Heart left ventricle (tissue), 16 donors: ENCODE measurements around the gene CDK5R1. TPM values are rescaled to one million over a fixed set of nuclear protein-coding genes. Genes with fewer than 3 reads are reported as not detected.

Experiments used
- ATAC-seq, 4 donors: fragments of 200-7000 bp; cut with Tn5 transposase; one replicate each; pipeline ENCODE4 v1.9.1; 2020 to 2022; ENCODE audit warnings: moderate library complexity in 4 of 4, mild to moderate bottlenecking in 3 of 4, moderate number of reproducible peaks in 1 of 4
- DNase-seq, 5 donors: peaks; one replicate each; pipeline ENCODE4 v3.0.0-alpha.2; 2020
- H3K27ac ChIP-seq, 12 donors: fragments of 200-600 bp; sonication (generic) in 4 of 12; one replicate each; pipeline versions ENCODE4 v1.5.0 to v1.8.0; 2016 to 2022; ENCODE audit warnings: mild to moderate bottlenecking in 2 of 12
- H3K27me3 ChIP-seq, 9 donors: fragments of 200-600 bp; sonication (generic) in 2 of 9; one replicate each; pipeline versions ENCODE4 v1.5.1 to v1.8.0; 2016 to 2022; ENCODE audit warnings: mild to moderate bottlenecking in 3 of 9
- H3K36me3 ChIP-seq, 9 donors: fragments of 200-600 bp; sonication (generic) in 2 of 9; one replicate each; pipeline versions ENCODE4 v1.5.0 to v1.8.0; 2018 to 2022; ENCODE audit warnings: mild to moderate bottlenecking in 2 of 9
- H3K4me1 ChIP-seq, 12 donors: fragments of 200-600 bp; sonication (generic) in 4 of 12; one replicate each; pipeline versions ENCODE4 v1.5.0 to v1.8.0; 2016 to 2022; ENCODE audit warnings: mild to moderate bottlenecking in 3 of 12
- H3K4me3 ChIP-seq, 12 donors: fragments of 200-600 bp; sonication (generic) in 4 of 12; one replicate each; pipeline versions ENCODE4 v1.5.0 to v1.8.0; 2017 to 2022; ENCODE audit warnings: mild to moderate bottlenecking in 9 of 12, moderate library complexity in 4 of 12
- H3K9me3 ChIP-seq, 12 donors: fragments of 200-600 bp; sonication (generic) in 4 of 12; one replicate each; pipeline versions ENCODE4 v1.5.0 to v1.8.0; 2016 to 2022; ENCODE audit warnings: mild to moderate bottlenecking in 1 of 12
- POLR2A ChIP-seq, 2 donors: fragments of 450-650 bp; IDR thresholded peaks; one replicate each; pipeline ENCODE4 v1.6.1; 2017; ENCODE audit warnings: antibody characterized with exemption in 2 of 2, mild to moderate bottlenecking in 2 of 2, moderate library complexity in 2 of 2
- whole genome bisulfite sequencing, 4 donors: extraction: QIAGEN DNeasy Blood & Tissue Kit in 2 of 4; methylation state at CpG; one replicate each; pipeline versions ENCODE4 v1.1.5 to v1.1.7; 2013 to 2018; 5-methylcytosine and 5-hydroxymethylcytosine counted together
- intact Hi-C, 10 donors: fragments of 100-400 bp; cut with DNase I; formaldehyde crosslinking; loops; one replicate each; pipeline versions ENCODE4 v1.11.1 to v1.14.2; 2022
- polyA plus RNA-seq, 2 donors: library from polyadenylated mRNA; stranded (reverse); fragments of 200-250 nt; gene quantifications; one replicate each; pipeline ENCODE4 v1.2.3, GENCODE V29; 2013
- total RNA-seq, 9 donors: library from RNA; depleted of rRNA in 2 of 9; stranded (reverse); fragments of >200 nt in 2 of 9; fragmentation: NEBNext Ultra II Directional in 3 of 9; extraction: Animal tissue kit (Norgen Biotek cat#: 25700) in 3 of 9; gene quantifications; one replicate each; pipeline versions ENCODE4 v1.1.0 to v1.2.4, GENCODE V29; 2016 to 2023
- TF ChIP-seq, protein P1 (sequence below), 12 donors: fragments of 200-600 bp; sonication (generic) in 4 of 12; IDR thresholded peaks; one replicate each; pipeline versions ENCODE4 v1.5.0 to v1.8.0; 2018 to 2022; ENCODE audit warnings: antibody characterized with exemption in 12 of 12, mild to moderate bottlenecking in 5 of 12
- donor health status: ischemic (EF 13 %, LVEDD 7.1; RV severe dilation, severe dysfunction).
- donor health status: healthy with polysubstance abuse.
- donor health status: DM: no; HTN: yes; CAD: no.
- donor health status: DM: no; HTN: no; CAD: no.
- donor health status: ischemic (EF 25% LVEDD 6.9; RV normal size, moderate dysfunction).
- donor health status: ischemic (EF 25% LVEDD 5.7; RV mildly dilated, moderate dysfunction).
- donor health status: healthy.
- donor health status: DM: yes; HTN: yes; CAD: no.
- donor health status: ischemic (EF 35%, LVEDD 5.7; RV mildly dilated, moderate dysfunction).
- donor health status: nonischemic (EF 11% LVEDD 7.7; RV severe dilation, severe dysfunction).
- donor health status: DM: yes; HTN: yes; CAD: no.
- donor health status: PGD.
- donor health status: ischemic (EF 29% LVEDD 5.4; RV normal size, mild dysfunction).
- donor health status: nonischemic (EF 23%, LVEDD 6.1; RV moderate dilation, normal function).

Gene CDK5R1
- total and polyA plus RNA-seq, 11 donors, result 0.57 to 2.9 (median 1.5) TPM

- ATAC-seq, result no peak
- peaks cover 0 to 32% (median 18%) of the 10 kb centered on the region in 12 donors for H3K4me1 ChIP-seq
- H3K4me3 ChIP-seq, result peak overlapping the region; percentile 66 to 98 (median 88)
- 8 to 24% (median 13%) methylated on average over 19 to 29 of the region's 29 CpGs for WGBS, 4 donors
- H3K27me3 ChIP-seq, result no peaks in the 10 kb centered on the region
- peak overlapping the region in 2 of 12 donors; percentile 83 to 84 for H3K27ac ChIP-seq
- intact Hi-C loops, result loop anchor here in 1 of 10 donors (10.0 kb wide), 1 partner anchor 59 kb away; no protein-coding TSS in a partner anchor
- DNase-seq, result no peak
- TF ChIP-seq, protein P1, sequence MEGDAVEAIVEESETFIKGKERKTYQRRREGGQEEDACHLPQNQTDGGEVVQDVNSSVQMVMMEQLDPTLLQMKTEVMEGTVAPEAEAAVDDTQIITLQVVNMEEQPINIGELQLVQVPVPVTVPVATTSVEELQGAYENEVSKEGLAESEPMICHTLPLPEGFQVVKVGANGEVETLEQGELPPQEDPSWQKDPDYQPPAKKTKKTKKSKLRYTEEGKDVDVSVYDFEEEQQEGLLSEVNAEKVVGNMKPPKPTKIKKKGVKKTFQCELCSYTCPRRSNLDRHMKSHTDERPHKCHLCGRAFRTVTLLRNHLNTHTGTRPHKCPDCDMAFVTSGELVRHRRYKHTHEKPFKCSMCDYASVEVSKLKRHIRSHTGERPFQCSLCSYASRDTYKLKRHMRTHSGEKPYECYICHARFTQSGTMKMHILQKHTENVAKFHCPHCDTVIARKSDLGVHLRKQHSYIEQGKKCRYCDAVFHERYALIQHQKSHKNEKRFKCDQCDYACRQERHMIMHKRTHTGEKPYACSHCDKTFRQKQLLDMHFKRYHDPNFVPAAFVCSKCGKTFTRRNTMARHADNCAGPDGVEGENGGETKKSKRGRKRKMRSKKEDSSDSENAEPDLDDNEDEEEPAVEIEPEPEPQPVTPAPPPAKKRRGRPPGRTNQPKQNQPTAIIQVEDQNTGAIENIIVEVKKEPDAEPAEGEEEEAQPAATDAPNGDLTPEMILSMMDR (IDR thresholded peaks at IDR 0.05), result no peak
- no peak for TF ChIP-seq POLR2A (IDR thresholded peaks at IDR 0.05)
- H3K9me3 ChIP-seq, result no peaks in the 10 kb centered on the region
- peaks cover 0 to 23% (median 21%) of the 10 kb centered on the region in 9 donors for H3K36me3 ChIP-seq
These were observed 42.9 kb upstream of the CDK5R1 start for GRCh38 chr17:32443827-32444300.

DNA sequence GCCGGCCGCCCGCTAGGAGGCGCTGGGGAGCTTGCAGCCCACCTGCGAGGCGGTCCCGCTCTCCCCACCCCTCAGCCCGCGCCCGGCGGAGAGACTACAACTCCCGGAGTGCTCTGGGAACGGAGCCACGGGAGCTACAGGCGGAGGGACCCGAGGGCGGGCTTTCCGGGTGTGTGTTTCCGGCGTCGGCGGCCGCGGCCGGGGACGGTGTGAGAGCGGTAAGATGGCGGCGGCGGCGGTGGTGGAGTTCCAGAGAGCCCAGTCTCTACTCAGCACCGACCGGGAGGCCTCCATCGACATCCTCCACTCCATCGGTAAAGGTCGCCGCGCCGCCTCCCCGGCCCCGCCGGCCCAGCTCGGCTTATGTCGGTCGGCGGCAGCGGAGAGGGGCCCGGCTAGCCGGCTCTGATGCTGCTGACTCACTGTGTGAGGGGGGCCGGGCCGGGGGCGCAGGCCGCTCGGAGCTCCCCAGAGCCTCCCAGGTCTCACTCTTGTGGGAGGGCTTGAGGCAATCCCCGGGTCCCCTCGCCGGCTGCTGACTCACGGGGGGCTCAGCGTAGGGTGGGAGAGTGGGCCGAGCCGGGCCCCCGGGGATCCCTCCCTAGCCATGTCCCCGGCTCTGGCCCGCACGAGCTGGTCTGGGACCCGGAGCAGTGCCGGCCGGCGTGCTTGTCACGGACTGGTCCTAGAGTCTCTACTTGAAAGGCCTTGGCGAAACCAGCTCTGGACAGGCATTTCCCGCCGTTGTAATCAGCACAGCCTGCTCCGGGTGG, 42.3 kb upstream of the CDK5R1 start, which contains the start of gene PSMD11:
TSS of gene PSMD11 (plus strand) at position 210 of the 773 bp plus-strand sequence. CDS start at position 224, 14 bp downstream.
- ATAC-seq (peak; percentile 97 to 98 (median 98)), DNase-seq (peak; percentile 98 to 99 (median 99))
- intact Hi-C loops, result loop anchor here in 1 of 10 donors (10.0 kb wide), 1 partner anchor 60 kb away; no protein-coding TSS in a partner anchor
- Histone ChIP-seq H3K27me3 (no peaks in the 10 kb centered on the region), H3K36me3 (peaks cover 0 to 30% (median 27%) of the 10 kb centered on the region in 9 donors), H3K9me3 (no peaks in the 10 kb centered on the region), H3K4me3 (peak within 1 kb of the TSS; percentile 66 to 98 (median 88)), H3K4me1 (peaks cover 0 to 32% (median 18%) of the 10 kb centered on the region in 12 donors), H3K27ac (peak within 1 kb of the TSS; percentile 19 to 93 (median 84))
- peak in 1 of 2 donors; percentile 66 for TF ChIP-seq POLR2A (IDR thresholded peaks at IDR 0.05)
- TF ChIP-seq, protein P1 (IDR thresholded peaks at IDR 0.05), result peak in 11 of 12 donors; percentile 87 to 100 (median 95)
- WGBS, 4 donors, result 0 to 1% (median 0%) methylated on average over 14 to 74 of the region's 74 CpGs

DNA sequence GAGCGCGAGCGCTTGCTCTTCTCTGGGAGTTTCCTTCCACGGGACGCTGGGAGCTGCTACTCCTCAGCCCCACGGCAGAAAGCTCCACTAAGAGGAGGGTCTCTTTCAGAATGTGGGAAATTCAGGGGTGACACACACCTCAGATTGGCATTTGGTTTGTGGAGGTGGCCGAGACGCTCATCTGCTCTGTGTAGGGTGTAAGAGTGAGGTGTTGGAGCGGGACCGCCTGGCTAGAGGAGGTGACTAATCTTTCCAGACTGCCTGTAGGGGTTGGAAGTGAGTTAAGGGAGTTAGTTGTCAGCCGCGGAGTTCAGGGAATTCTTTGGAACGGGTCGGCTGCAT, 41.7 kb upstream of the CDK5R1 start:
- 0 to 1% (median 0%) methylated on average over 9 to 14 of the region's 14 CpGs for WGBS, 4 donors

More for the DNA sequence above, 41.7 kb upstream of the CDK5R1 start:
- Histone ChIP-seq H3K27ac (peak overlapping the region; percentile 19 to 93 (median 84)), H3K36me3 (peaks cover 0 to 35% (median 33%) of the 10 kb centered on the region in 9 donors), H3K4me1 (peaks cover 0 to 32% (median 18%) of the 10 kb centered on the region in 12 donors), H3K9me3 (no peaks in the 10 kb centered on the region), H3K4me3 (peak overlapping the region; percentile 66 to 98 (median 88)), H3K27me3 (no peaks in the 10 kb centered on the region)
- TF ChIP-seq POLR2A (IDR thresholded peaks at IDR 0.05), result no peak
- TF ChIP-seq, protein P1 (IDR thresholded peaks at IDR 0.05), result no peak
- DNase-seq (peak in 3 of 5 donors; percentile 16 to 53 (median 35)), ATAC-seq (peak; percentile 23 to 67 (median 54))
- intact Hi-C loops, result loop anchor here in 1 of 10 donors (10.0 kb wide), 1 partner anchor 60 kb away; no protein-coding TSS in a partner anchor
